DOHH2 (cell line): ENCODE measurements around the gene RNF169.

ENCODE experiments used
- CTCF ChIP-seq: fragments of 200-600 bp; sonication (generic); IDR thresholded peaks from one replicate; pipeline ENCODE4 v1.5.1; 2014; ENCODE audit warnings: antibody characterized with exemption, mild to moderate bottlenecking, low read depth, low read length; ENCODE audit not compliant: poor library complexity, severe bottlenecking
- EZH2phosphoT487 ChIP-seq: fragments of 200-600 bp; sonication (generic); IDR thresholded peaks from 2 replicates; pipeline ENCODE4 v1.6.1; 2017; ENCODE audit warnings: borderline replicate concordance, mild to moderate bottlenecking, antibody characterized with exemption, low read length, moderate library complexity, mixed read lengths

GRCh38 chr11:74755395-74755995 lies 6.8 kb downstream of the RNF169 start:
- TF ChIP-seq EZH2phosphoT487 (no peak), CTCF (no peak)
